Fibroblast of skin of abdomen (primary cell): Measurements from ENCODE around the gene NUDT5.
A peak's percentile ranks its signal among the peaks of the same experiment; 100 is the strongest.
"Not testable (repeated sequence)": the region's sequence is repeated elsewhere in the genome, so short reads cannot be mapped to it uniquely, and the experiment has no call there.

ENCODE experiments used
- DNase-seq: peaks from one replicate; pipeline ENCODE4 v3.0.0-alpha.2; 2013

NUDT5 gene

GRCh38 chr10:12202226-12202625, 6.5 kb upstream of the NUDT5 start:
- DNase-seq = no peak

GRCh38 chr10:12201543-12201942, 5.9 kb upstream of the NUDT5 start:
- no peak for DNase-seq

GRCh38 chr10:12200850-12201249, 5.2 kb upstream of the NUDT5 start:
- DNase-seq = no peak

GRCh38 chr10:12198156-12198555, 2.5 kb upstream of the NUDT5 start:
- no peak for DNase-seq

- DNase-seq = no peak
These were observed 980 bp upstream of the NUDT5 start for GRCh38 chr10:12196531-12197211.

- no peak for DNase-seq
These were observed 449 bp downstream of the NUDT5 start for GRCh38 chr10:12195281-12195602.

- peak; percentile 47 for DNase-seq
These were observed 879 bp downstream of the NUDT5 start for GRCh38 chr10:12194752-12195271.

GRCh38 chr10:12193193-12193592, 2.5 kb downstream of the NUDT5 start:
- DNase-seq = peak; percentile 39

- no peak for DNase-seq
These were observed 4.0 kb downstream of the NUDT5 start for GRCh38 chr10:12191715-12192114.

GRCh38 chr10:12189426-12189825, 6.3 kb downstream of the NUDT5 start:
- DNase-seq = no peak

GRCh38 chr10:12188656-12189055, 7.0 kb downstream of the NUDT5 start:
- no peak for DNase-seq

GRCh38 chr10:12187321-12187905, 8.3 kb downstream of the NUDT5 start:
- no peak for DNase-seq

GRCh38 chr10:12186323-12186722, 9.4 kb downstream of the NUDT5 start:
- DNase-seq = no peak

- DNase-seq = no peak
These were observed 11.5 kb downstream of the NUDT5 start for GRCh38 chr10:12184165-12184564.

- DNase-seq = no peak
These were observed 14.5 kb downstream of the NUDT5 start for GRCh38 chr10:12181065-12181775.

- DNase-seq = no peak
These were observed 15.3 kb downstream of the NUDT5 start for GRCh38 chr10:12180221-12180974.

- DNase-seq = no peak
These were observed 16.0 kb downstream of the NUDT5 start for GRCh38 chr10:12179606-12180170.

GRCh38 chr10:12177642-12178041, 18.0 kb downstream of the NUDT5 start:
- DNase-seq = peak; percentile 21

- not testable (repeated sequence) for DNase-seq
These were observed 24.2 kb downstream of the NUDT5 start for GRCh38 chr10:12171512-12171911.

GRCh38 chr10:12165999-12166775, 29.5 kb downstream of the NUDT5 start:
- no peak for DNase-seq

GRCh38 chr10:12165036-12165435, 30.7 kb downstream of the NUDT5 start:
- DNase-seq = no peak

- no peak for DNase-seq
These were observed 31.6 kb downstream of the NUDT5 start for GRCh38 chr10:12164085-12164484.
